Lower lobe of right lung (tissue), 2 donors: ENCODE data around the gene MKRN1. TPM values are rescaled to one million over a fixed set of nuclear protein-coding genes. Genes with fewer than 3 reads are reported as not detected.

Experiments used
- ATAC-seq, 2 donors: fragments of 200-7000 bp; cut with Tn5 transposase; one replicate each; pipeline ENCODE4 v1.9.1; 2020 to 2022; ENCODE audit warnings: mild to moderate bottlenecking in 2 of 2, moderate library complexity in 2 of 2
- DNase-seq: peaks from one replicate; pipeline ENCODE4 v3.0.0-alpha.2; 2020
- H3K27ac ChIP-seq: fragments of 200-600 bp; one replicate; pipeline ENCODE4 v1.8.0; 2022
- H3K27me3 ChIP-seq: fragments of 200-600 bp; one replicate; pipeline ENCODE4 v1.8.0; 2022; ENCODE audit warnings: low read depth
- H3K36me3 ChIP-seq: fragments of 200-600 bp; one replicate; pipeline ENCODE4 v1.8.0; 2022; ENCODE audit warnings: mild to moderate bottlenecking
- H3K4me1 ChIP-seq: fragments of 200-600 bp; one replicate; pipeline ENCODE4 v1.8.0; 2022
- H3K4me3 ChIP-seq: fragments of 200-600 bp; one replicate; pipeline ENCODE4 v1.8.0; 2022; ENCODE audit warnings: mild to moderate bottlenecking
- H3K9me3 ChIP-seq: fragments of 200-600 bp; one replicate; pipeline ENCODE4 v1.8.0; 2022
- intact Hi-C: fragments of 100-400 bp; cut with DNase I; formaldehyde crosslinking; loops from one replicate; pipeline ENCODE4 v1.11.0; 2022
- total RNA-seq: library from RNA; stranded (reverse); fragmentation: NEBNext Ultra II Directional; extraction: Animal tissue kit (Norgen Biotek cat#: 25700); gene quantifications from one replicate; pipeline ENCODE4 v1.2.1, GENCODE V29; 2021
- TF ChIP-seq, protein P1 (sequence below): fragments of 200-600 bp; IDR thresholded peaks from one replicate; pipeline ENCODE4 v1.8.0; 2022; ENCODE audit warnings: antibody characterized with exemption, mild to moderate bottlenecking
- donor health status: DM: no; HTN: yes; CAD: no; lungs with severe emphysema.

MKRN1 gene
- total RNA-seq, 1 donor from 2014 or later: 112 TPM

DNA sequence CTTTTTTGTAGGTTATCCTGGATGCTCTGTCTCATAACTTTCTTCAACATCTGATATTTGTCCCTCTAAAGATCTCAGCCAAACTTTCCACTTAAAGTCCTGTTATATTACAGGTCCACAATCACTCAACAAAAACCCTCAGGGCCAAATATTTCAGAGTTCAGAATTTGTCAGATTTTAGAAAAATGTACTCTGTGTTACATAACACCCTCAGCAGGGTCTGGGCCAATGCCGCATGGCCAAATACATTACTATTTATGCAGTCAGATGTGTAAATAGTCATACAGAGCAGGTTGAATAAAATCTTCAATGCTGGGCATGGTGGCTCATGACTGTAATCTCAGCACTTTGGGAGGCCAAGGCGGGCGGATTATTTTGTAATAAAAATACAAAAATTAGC, 63.9 kb downstream of the MKRN1 start:
- Histone ChIP-seq H3K36me3 (no peaks in the 10 kb centered on the region), H3K9me3 (no peaks in the 10 kb centered on the region), H3K4me3 (no peak overlapping the region), H3K27me3 (no peaks in the 10 kb centered on the region), H3K4me1 (no peaks in the 10 kb centered on the region), H3K27ac (no peak overlapping the region)
- ATAC-seq: no peak
- TF ChIP-seq, protein P1, sequence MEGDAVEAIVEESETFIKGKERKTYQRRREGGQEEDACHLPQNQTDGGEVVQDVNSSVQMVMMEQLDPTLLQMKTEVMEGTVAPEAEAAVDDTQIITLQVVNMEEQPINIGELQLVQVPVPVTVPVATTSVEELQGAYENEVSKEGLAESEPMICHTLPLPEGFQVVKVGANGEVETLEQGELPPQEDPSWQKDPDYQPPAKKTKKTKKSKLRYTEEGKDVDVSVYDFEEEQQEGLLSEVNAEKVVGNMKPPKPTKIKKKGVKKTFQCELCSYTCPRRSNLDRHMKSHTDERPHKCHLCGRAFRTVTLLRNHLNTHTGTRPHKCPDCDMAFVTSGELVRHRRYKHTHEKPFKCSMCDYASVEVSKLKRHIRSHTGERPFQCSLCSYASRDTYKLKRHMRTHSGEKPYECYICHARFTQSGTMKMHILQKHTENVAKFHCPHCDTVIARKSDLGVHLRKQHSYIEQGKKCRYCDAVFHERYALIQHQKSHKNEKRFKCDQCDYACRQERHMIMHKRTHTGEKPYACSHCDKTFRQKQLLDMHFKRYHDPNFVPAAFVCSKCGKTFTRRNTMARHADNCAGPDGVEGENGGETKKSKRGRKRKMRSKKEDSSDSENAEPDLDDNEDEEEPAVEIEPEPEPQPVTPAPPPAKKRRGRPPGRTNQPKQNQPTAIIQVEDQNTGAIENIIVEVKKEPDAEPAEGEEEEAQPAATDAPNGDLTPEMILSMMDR: no peak
- DNase-seq: no peak
- intact Hi-C loops: no loop called here

DNA sequence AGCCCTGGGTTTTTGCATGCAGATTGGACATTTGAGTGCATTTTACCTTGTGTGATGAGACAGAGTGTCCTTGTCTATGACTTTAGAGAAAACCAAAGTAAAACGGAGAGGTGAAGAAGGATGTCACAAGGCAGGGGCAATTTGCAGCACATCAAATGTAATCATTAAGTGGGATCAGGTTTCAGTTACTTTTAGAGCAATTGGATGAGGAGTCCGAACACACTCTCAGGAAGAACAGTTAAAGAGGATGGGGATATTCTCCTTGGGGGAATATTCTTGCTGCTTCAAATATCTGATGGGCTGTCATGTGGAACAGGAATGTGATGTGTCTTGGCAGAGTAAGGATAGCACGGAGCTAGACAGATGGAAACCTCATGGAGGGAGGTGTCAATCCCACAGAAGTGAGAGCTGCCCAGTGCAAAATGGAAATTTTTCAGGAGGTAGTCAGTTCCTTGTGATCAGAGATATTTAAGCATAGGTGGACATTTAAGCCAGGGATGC, 74.7 kb downstream of the MKRN1 start:
- intact Hi-C loops: no loop called here

DNA sequence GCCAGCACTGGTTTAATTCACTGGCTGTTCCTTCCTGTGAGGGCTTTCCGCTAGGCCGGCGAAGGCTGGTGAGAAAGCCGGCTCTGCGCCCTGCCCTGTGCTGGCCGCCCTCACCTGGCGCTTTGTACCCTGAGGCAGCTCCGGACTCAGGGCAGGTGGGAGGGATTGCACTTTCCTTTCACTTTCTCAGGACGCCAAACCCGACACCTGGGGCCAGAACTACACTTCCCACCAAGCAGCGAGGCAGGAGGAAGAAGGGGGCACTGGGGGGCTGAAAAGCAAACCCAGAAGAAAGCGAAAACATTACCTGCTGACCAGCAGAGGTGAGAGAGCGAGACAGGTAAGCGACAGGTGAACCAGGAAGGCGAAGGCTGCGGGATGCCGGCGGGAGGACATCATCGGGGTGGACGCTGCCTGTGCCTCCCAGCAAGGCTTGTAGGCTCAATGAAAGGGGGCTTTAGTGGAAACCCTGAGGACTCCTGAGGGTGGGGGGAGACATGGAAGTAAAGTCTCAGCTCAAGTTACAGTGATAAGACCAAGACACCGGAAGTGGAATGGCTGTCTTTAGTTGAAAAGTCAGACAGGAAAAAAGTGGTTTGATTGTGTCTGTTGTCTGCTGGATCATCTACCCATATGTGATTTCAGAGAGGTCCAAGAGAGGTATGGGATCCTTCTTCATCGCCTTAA, 75.3 kb downstream of the MKRN1 start, which contains the start of gene RAB19:
TSS of gene RAB19 (plus strand) at position 181 of the 687 bp plus-strand sequence. CDS start 3,589 bp downstream, outside the sequence.
- DNase-seq (peak; percentile 74), ATAC-seq (peak; percentile 91 to 97)
- peak within 1 kb of the TSS; percentile 58 for H3K27ac ChIP-seq
- TF ChIP-seq, protein P1: no peak
- no peaks in the 10 kb centered on the region for H3K27me3 ChIP-seq
- H3K4me3 ChIP-seq: peak within 1 kb of the TSS; percentile 58
- H3K4me1 ChIP-seq: peaks cover 14% of the 10 kb centered on the region
- no peaks in the 10 kb centered on the region for H3K9me3 ChIP-seq
- intact Hi-C loops: no loop called here
- no peaks in the 10 kb centered on the region for H3K36me3 ChIP-seq

More for the DNA sequence above, 74.7 kb downstream of the MKRN1 start:
- ATAC-seq (no peak), DNase-seq (no peak)
- TF ChIP-seq, protein P1: no peak
- Histone ChIP-seq H3K27me3 (no peaks in the 10 kb centered on the region), H3K36me3 (no peaks in the 10 kb centered on the region), H3K4me3 (peak overlapping the region; percentile 58), H3K9me3 (no peaks in the 10 kb centered on the region), H3K4me1 (peaks cover 14% of the 10 kb centered on the region), H3K27ac (peak overlapping the region; percentile 58)

Other genes starting within 250 kb of the MKRN1 start
- 31.1 TPM for gene SLC37A3, start 81.0 kb downstream of the MKRN1 start, total RNA-seq
- 1.7 TPM for gene RAB19, start 75.4 kb downstream of the MKRN1 start, total RNA-seq
- 19.0 TPM for gene DENND2A, start 161.3 kb upstream of the MKRN1 start, total RNA-seq
- gene ADCK2, start 193.4 kb upstream of the MKRN1 start, total RNA-seq: 18.9 TPM
- gene NDUFB2, start 217.2 kb upstream of the MKRN1 start, total RNA-seq: 161 TPM